ENCODE data around the gene TMA7B. TPM values are rescaled to one million over a fixed set of nuclear protein-coding genes. Genes with fewer than 3 reads are reported as not detected.

TMA7B gene
- total and polyA plus RNA-seq, 10 donors, result 0.29 to 4.2 (median 2.5) TPM

- H3K4me1 ChIP-seq, result no peaks in the 10 kb centered on the region
- TF ChIP-seq CTCF (IDR thresholded peaks at IDR 0.05 in 8 of 11, conservative IDR thresholded peaks at IDR 0.05 in 3 of 11) (no peak), POLR2A (IDR thresholded peaks at IDR 0.05) (no peak), POLR2AphosphoS5 (IDR thresholded peaks at IDR 0.05) (no peak)
- no peak overlapping the region for H3K27ac ChIP-seq
- H3K9me3 ChIP-seq, result no peaks in the 10 kb centered on the region
- WGBS, 5 donors, result 81 to 93% (median 86%) methylated on average over 5 of the region's 5 CpGs
- no peak for DNase-seq
- H3K36me3 ChIP-seq, result peaks cover 0 to 48% (median 16%) of the 10 kb centered on the region in 6 donors
- H3K27me3 ChIP-seq (replicated peaks in 1 of 7), result peaks cover 0 to 14% (median 0%) of the 10 kb centered on the region in 7 donors
- H3K4me3 ChIP-seq, result no peak overlapping the region
- intact Hi-C loops (cut with DNase I; ENCODE audit: low total_unique reads), result no loop called here
Measured at GRCh38 chr22:39974065-39974464, 13.9 kb downstream of the TMA7B start.

- Histone ChIP-seq H3K27ac (no peak overlapping the region), H3K4me1 (no peaks in the 10 kb centered on the region), H3K4me3 (no peak overlapping the region), H3K27me3 (replicated peaks in 1 of 7) (peaks cover 0 to 17% (median 0%) of the 10 kb centered on the region in 7 donors), H3K36me3 (no peaks in the 10 kb centered on the region), H3K9me3 (no peaks in the 10 kb centered on the region)
- DNase-seq, result no peak
- intact Hi-C loops (cut with DNase I; ENCODE audit: low total_unique reads), result no loop called here
- WGBS, 5 donors, result 68 to 79% (median 73%) methylated on average over 6 of the region's 6 CpGs
- TF ChIP-seq POLR2AphosphoS5 (IDR thresholded peaks at IDR 0.05), result no peak
- TF ChIP-seq POLR2A (IDR thresholded peaks at IDR 0.05), result no peak
- TF ChIP-seq CTCF (IDR thresholded peaks at IDR 0.05 in 8 of 11, conservative IDR thresholded peaks at IDR 0.05 in 3 of 11), result no peak
Measured at GRCh38 chr22:39979048-39979447, 18.9 kb downstream of the TMA7B start.

GRCh38 chr22:39979458-39979857, 19.3 kb downstream of the TMA7B start:
- no peaks in the 10 kb centered on the region for H3K36me3 ChIP-seq
- H3K27ac ChIP-seq, result no peak overlapping the region
- 89 to 94% (median 91%) methylated on average over 5 of the region's 5 CpGs for WGBS, 5 donors
- peaks cover 0 to 17% (median 0%) of the 10 kb centered on the region in 7 donors for H3K27me3 ChIP-seq (replicated peaks in 1 of 7)
- no peaks in the 10 kb centered on the region for H3K4me1 ChIP-seq
- no peak overlapping the region for H3K4me3 ChIP-seq
- intact Hi-C loops (cut with DNase I; ENCODE audit: low total_unique reads), result no loop called here
- no peaks in the 10 kb centered on the region for H3K9me3 ChIP-seq
- no peak for DNase-seq
- TF ChIP-seq POLR2AphosphoS5 (IDR thresholded peaks at IDR 0.05) (no peak), CTCF (IDR thresholded peaks at IDR 0.05 in 8 of 11, conservative IDR thresholded peaks at IDR 0.05 in 3 of 11) (no peak), POLR2A (IDR thresholded peaks at IDR 0.05) (no peak)

- no peaks in the 10 kb centered on the region for H3K4me1 ChIP-seq
- no peak overlapping the region for H3K4me3 ChIP-seq
- no peak for DNase-seq
- H3K36me3 ChIP-seq, result no peaks in the 10 kb centered on the region
- H3K27me3 ChIP-seq (replicated peaks in 1 of 7), result peaks cover 0 to 17% (median 0%) of the 10 kb centered on the region in 7 donors
- WGBS, 5 donors, result 79 to 87% (median 82%) methylated on average over 6 of the region's 6 CpGs
- intact Hi-C loops (cut with DNase I; ENCODE audit: low total_unique reads), result no loop called here
- H3K27ac ChIP-seq, result no peak overlapping the region
- no peaks in the 10 kb centered on the region for H3K9me3 ChIP-seq
- TF ChIP-seq CTCF (IDR thresholded peaks at IDR 0.05 in 8 of 11, conservative IDR thresholded peaks at IDR 0.05 in 3 of 11) (no peak), POLR2AphosphoS5 (IDR thresholded peaks at IDR 0.05) (peak in 1 of 3 donors; percentile 43), POLR2A (IDR thresholded peaks at IDR 0.05) (no peak)
Measured at GRCh38 chr22:39980596-39980995, 20.4 kb downstream of the TMA7B start.
